H9 (cell line): ENCODE measurements around the gene CFAP410. TPM values are rescaled to one million over a fixed set of nuclear protein-coding genes. Genes with fewer than 3 reads are reported as not detected.

Source experiments
- DNase-seq: peaks from one replicate; pipeline ENCODE4 v3.0.0-alpha.2; 2017
- H2AFZ ChIP-seq: one replicate; pipeline ENCODE4 v1.6.1; 2013; ENCODE audit warnings: mild to moderate bottlenecking, low read length, control low read depth, moderate library complexity
- H2AK5ac ChIP-seq: 2 replicates; pipeline ENCODE4 v1.6.1; 2013; ENCODE audit warnings: low read length, control low read depth, mixed read lengths; ENCODE audit not compliant: insufficient read length
- H2BK120ac ChIP-seq: one replicate; pipeline ENCODE4 v1.6.1; 2013; ENCODE audit warnings: low read depth, mild to moderate bottlenecking, low read length, control low read depth, inconsistent platforms; ENCODE audit not compliant: poor library complexity, severe bottlenecking
- H2BK12ac ChIP-seq: 2 replicates; pipeline ENCODE4 v1.6.1; 2013; ENCODE audit warnings: low read length, control low read depth, mixed read lengths, low read depth; ENCODE audit not compliant: insufficient read length
- H2BK15ac ChIP-seq: 2 replicates; pipeline ENCODE4 v1.6.1; 2013; ENCODE audit warnings: low read depth, low read length, control low read depth
- H2BK20ac ChIP-seq: one replicate; pipeline ENCODE4 v1.6.1; 2013; ENCODE audit warnings: low read depth, mild to moderate bottlenecking, low read length, control low read depth, inconsistent platforms; ENCODE audit not compliant: poor library complexity, severe bottlenecking
- H2BK5ac ChIP-seq: 2 replicates; pipeline ENCODE4 v1.6.1; 2013; ENCODE audit warnings: low read length, control low read depth, mixed read lengths; ENCODE audit not compliant: insufficient read length
- H3K14ac ChIP-seq: 2 replicates; pipeline ENCODE4 v1.6.1; 2013; ENCODE audit warnings: low read length, control low read depth; ENCODE audit not compliant: insufficient read depth
- H3K18ac ChIP-seq: 2 replicates; pipeline ENCODE4 v1.6.1; 2013; ENCODE audit warnings: low read depth, mild to moderate bottlenecking, mixed read lengths, low read length, control low read depth; ENCODE audit not compliant: insufficient read length
- H3K23ac ChIP-seq: 2 replicates; pipeline ENCODE4 v1.6.1; 2013; ENCODE audit warnings: low read length, control low read depth, mixed read lengths, low read depth; ENCODE audit not compliant: insufficient read length
- H3K23me2 ChIP-seq: 2 replicates; pipeline ENCODE4 v1.6.1; 2013; ENCODE audit warnings: low read depth, mild to moderate bottlenecking, mixed read lengths, low read length, control low read depth; ENCODE audit not compliant: insufficient read length, poor library complexity, severe bottlenecking
- H3K27ac ChIP-seq: 2 replicates; pipeline ENCODE4 v1.5.1; 2013; ENCODE audit warnings: low read length, control low read depth, mixed read lengths, low read depth; ENCODE audit not compliant: insufficient read length
- H3K27me3 ChIP-seq: 2 replicates; pipeline ENCODE4 v1.6.1; 2013; ENCODE audit warnings: low read length, control low read depth, inconsistent platforms; ENCODE audit not compliant: insufficient read depth
- H3K4ac ChIP-seq: 2 replicates; pipeline ENCODE4 v1.6.1; 2013; ENCODE audit warnings: low read depth, mild to moderate bottlenecking, control low read depth, inconsistent platforms, low read length, moderate library complexity
- H3K4me1 ChIP-seq: 2 replicates; pipeline ENCODE4 v1.6.1; 2013; ENCODE audit warnings: low read length, control low read depth, inconsistent platforms; ENCODE audit not compliant: insufficient read depth
- H3K4me2 ChIP-seq: 2 replicates; pipeline ENCODE4 v1.6.1; 2013; ENCODE audit warnings: low read length, control low read depth, mixed read lengths; ENCODE audit not compliant: insufficient read length, insufficient read depth
- H3K56ac ChIP-seq: 2 replicates; pipeline ENCODE4 v1.6.1; 2013; ENCODE audit warnings: low read depth, mild to moderate bottlenecking, mixed read lengths, low read length, control low read depth; ENCODE audit not compliant: insufficient read length
- H3K79me1 ChIP-seq: 2 replicates; pipeline ENCODE4 v1.6.1; 2013; ENCODE audit warnings: low read depth, mild to moderate bottlenecking, moderate library complexity, low read length, control low read depth, inconsistent platforms; ENCODE audit not compliant: insufficient read depth, poor library complexity, severe bottlenecking
- H3K79me2 ChIP-seq: 2 replicates; pipeline ENCODE4 v1.6.1; 2013; ENCODE audit warnings: low read length, control low read depth, inconsistent platforms; ENCODE audit not compliant: insufficient read depth
- H3K9ac ChIP-seq: 2 replicates; pipeline ENCODE4 v1.6.1; 2013; ENCODE audit warnings: low read length, control low read depth, mixed read lengths; ENCODE audit not compliant: insufficient read length; ENCODE audit errors: extremely low read depth
- H3K9me3 ChIP-seq: one replicate; pipeline ENCODE4 v1.6.1; 2013; ENCODE audit warnings: low read depth, low read length, inconsistent platforms; ENCODE audit not compliant: control insufficient read depth
- H3T11ph ChIP-seq: one replicate; pipeline ENCODE4 v1.6.1; 2013; ENCODE audit warnings: mild to moderate bottlenecking, low read length, control low read depth, inconsistent platforms
- H4K20me1 ChIP-seq: one replicate; pipeline ENCODE4 v1.6.1; 2013; ENCODE audit not compliant: control insufficient read depth, insufficient read length, insufficient read depth
- H4K5ac ChIP-seq: 2 replicates; pipeline ENCODE4 v1.6.1; 2013; ENCODE audit warnings: low read depth, mild to moderate bottlenecking, mixed read lengths, low read length, control low read depth; ENCODE audit not compliant: insufficient read length
- H4K8ac ChIP-seq: replicated peaks from 2 replicates; pipeline ENCODE4 v1.6.1; 2013; ENCODE audit warnings: low read length, control low read depth, mixed read lengths, low read depth; ENCODE audit not compliant: insufficient read length
- H4K91ac ChIP-seq: 2 replicates; pipeline ENCODE4 v1.6.1; 2013; ENCODE audit warnings: low read depth, mild to moderate bottlenecking, moderate library complexity, mixed read lengths, low read length, control low read depth; ENCODE audit not compliant: insufficient read length
- H3K27ac Mint-ChIP-seq, 3 experiments: 2 replicates in 2 of 3; 3 replicates in 1 of 3; pipeline ENCODE4 v1.8.0; 2020 to 2021; ENCODE audit warnings: mixed read lengths in 3 of 3, mild to moderate bottlenecking in 1 of 3, moderate library complexity in 1 of 3
- H3K27me3 Mint-ChIP-seq: 2 replicates; pipeline ENCODE4 v1.8.0; 2021; ENCODE audit warnings: low read depth, mild to moderate bottlenecking, moderate library complexity, mixed read lengths
- H3K36me3 Mint-ChIP-seq, 3 experiments: 2 replicates in 2 of 3; 3 replicates in 1 of 3; pipeline ENCODE4 v1.8.0; 2020 to 2021; ENCODE audit warnings: low read depth in 3 of 3, mixed read lengths in 3 of 3; ENCODE audit not compliant: insufficient read depth in 1 of 3
- H3K4me1 Mint-ChIP-seq, 2 experiments: 2 replicates each; pipeline ENCODE4 v1.8.0; 2020; ENCODE audit warnings: mixed read lengths in 2 of 2
- H3K4me3 Mint-ChIP-seq, 2 experiments: 2 replicates in 1 of 2; 3 replicates in 1 of 2; pipeline ENCODE4 v1.8.0; 2020 to 2021; ENCODE audit warnings: mild to moderate bottlenecking in 2 of 2, mixed read lengths in 2 of 2, moderate library complexity in 1 of 2
- H3K9me3 Mint-ChIP-seq, 2 experiments: 2 replicates in 1 of 2; 3 replicates in 1 of 2; pipeline ENCODE4 v1.8.0; 2020; ENCODE audit warnings: mild to moderate bottlenecking in 2 of 2, mixed read lengths in 2 of 2, moderate library complexity in 1 of 2
- CTCF ChIP-seq: fragments of 200-600 bp; sonication (generic); conservative IDR thresholded peaks from 3 replicates; pipeline ENCODE4 v1.8.0; 2021; ENCODE audit warnings: antibody characterized with exemption, mild to moderate bottlenecking
- WGBS: extraction: QIAGEN DNeasy Blood & Tissue Kit; methylation state at CpG from one replicate; pipeline ENCODE4 v1.1.7; 2013; ENCODE audit warnings: missing lambda C conversion rate, low lambda C conversion rate, mixed read lengths; ENCODE audit not compliant: insufficient read length; ENCODE audit errors: extremely low coverage; 5-methylcytosine and 5-hydroxymethylcytosine counted together
- total RNA-seq: library from RNA; stranded (reverse); gene quantifications from 2 replicates; pipeline ENCODE4 v1.2.1, GENCODE V29; 2021

CFAP410 gene
- total RNA-seq, 1 experiment from 2014 or later: 17.0 TPM

- Histone ChIP-seq H3K27me3 (no peaks in the 10 kb centered on the region), H4K20me1 (no peaks in the 10 kb centered on the region), H3K9ac (no peak overlapping the region), H4K8ac (no peak overlapping the region), H3K56ac (no peak overlapping the region), H3K79me2 (no peaks in the 10 kb centered on the region), H2AK5ac (no peak overlapping the region), H3K9me3 (no peaks in the 10 kb centered on the region), H3K79me1 (no peaks in the 10 kb centered on the region), H2AFZ (no peak overlapping the region), H3T11ph (no peak overlapping the region), H3K4ac (no peak overlapping the region), H2BK20ac (no peak overlapping the region), H3K23ac (no peak overlapping the region), H2BK12ac (no peak overlapping the region), H4K5ac (no peak overlapping the region), H3K18ac (no peak overlapping the region), H2BK15ac (no peak overlapping the region), H2BK5ac (no peak overlapping the region), H3K4me1 (no peaks in the 10 kb centered on the region), H4K91ac (no peak overlapping the region), H2BK120ac (no peak overlapping the region), H3K14ac (no peak overlapping the region), H3K4me2 (no peak overlapping the region), H3K23me2 (no peaks in the 10 kb centered on the region), H3K27ac (no peak overlapping the region)
- no peak for TF ChIP-seq CTCF
- peaks cover 4 to 5% of the 10 kb centered on the region in 2 experiments; a peak in 3 of 4 replicates for H3K4me1 Mint-ChIP-seq
- no peak overlapping the region for H3K27ac Mint-ChIP-seq
- H3K9me3 Mint-ChIP-seq: no peaks in the 10 kb centered on the region
- no CpG with 5 or more reads among the region's 113 CpGs for WGBS
- peak; percentile 46 for DNase-seq
- no peak overlapping the region for H3K4me3 Mint-ChIP-seq
- H3K27me3 Mint-ChIP-seq: peaks cover 5% of the 10 kb centered on the region
- H3K36me3 Mint-ChIP-seq: no peaks in the 10 kb centered on the region
Observed at GRCh38 chr21:44349847-44350772, 10.9 kb upstream of the CFAP410 start.
